HG03521 (cell line): ENCODE data around the gene AURKA.
"Not testable (repeated sequence)": the region's sequence is repeated elsewhere in the genome, so short reads cannot be mapped to it uniquely, and the experiment has no call there.

Experiments
- ATAC-seq: cut with Tn5 transposase; IDR thresholded peaks from one replicate; pipeline ENCODE4 v1.9.1; 2021; ENCODE audit warnings: mild to moderate bottlenecking, moderate library complexity; ENCODE audit not compliant: unreplicated experiment

The AURKA gene

DNA sequence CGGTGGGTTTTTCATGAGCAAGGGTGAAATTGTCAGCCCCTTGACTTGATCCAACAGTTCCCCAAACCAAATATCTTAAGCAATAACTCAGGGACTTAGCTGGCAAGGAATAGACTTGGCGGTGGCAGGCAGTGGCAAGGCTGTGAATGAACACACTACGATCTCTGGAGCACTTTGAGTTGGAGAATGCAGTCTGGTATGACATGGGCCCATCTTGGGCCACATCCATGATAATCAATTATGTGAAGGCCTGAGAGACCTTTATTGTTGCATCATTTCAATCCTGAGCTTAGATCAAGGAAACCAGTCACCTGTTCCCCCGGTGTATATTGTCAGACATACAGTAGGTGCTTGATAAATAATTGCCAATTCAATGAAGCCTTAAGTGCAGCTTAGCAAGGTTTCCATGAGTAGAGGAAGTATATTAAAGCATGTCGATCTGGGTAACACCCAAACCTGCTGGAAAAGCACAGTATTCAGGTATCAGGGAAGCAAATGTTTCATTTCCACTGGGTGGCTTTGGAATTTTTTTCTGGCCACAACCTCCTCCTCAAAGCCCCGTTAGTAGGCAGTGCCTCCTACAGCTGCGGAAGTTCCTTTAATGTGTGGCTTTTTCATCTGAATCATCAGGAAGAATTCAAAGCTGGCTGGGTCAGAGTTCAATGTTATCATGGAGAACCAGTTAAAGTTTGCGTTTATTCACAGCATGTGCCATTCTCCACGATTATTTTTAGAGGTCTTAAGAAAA is 30.2 kb upstream of the AURKA start:
- ATAC-seq, result no peak

DNA sequence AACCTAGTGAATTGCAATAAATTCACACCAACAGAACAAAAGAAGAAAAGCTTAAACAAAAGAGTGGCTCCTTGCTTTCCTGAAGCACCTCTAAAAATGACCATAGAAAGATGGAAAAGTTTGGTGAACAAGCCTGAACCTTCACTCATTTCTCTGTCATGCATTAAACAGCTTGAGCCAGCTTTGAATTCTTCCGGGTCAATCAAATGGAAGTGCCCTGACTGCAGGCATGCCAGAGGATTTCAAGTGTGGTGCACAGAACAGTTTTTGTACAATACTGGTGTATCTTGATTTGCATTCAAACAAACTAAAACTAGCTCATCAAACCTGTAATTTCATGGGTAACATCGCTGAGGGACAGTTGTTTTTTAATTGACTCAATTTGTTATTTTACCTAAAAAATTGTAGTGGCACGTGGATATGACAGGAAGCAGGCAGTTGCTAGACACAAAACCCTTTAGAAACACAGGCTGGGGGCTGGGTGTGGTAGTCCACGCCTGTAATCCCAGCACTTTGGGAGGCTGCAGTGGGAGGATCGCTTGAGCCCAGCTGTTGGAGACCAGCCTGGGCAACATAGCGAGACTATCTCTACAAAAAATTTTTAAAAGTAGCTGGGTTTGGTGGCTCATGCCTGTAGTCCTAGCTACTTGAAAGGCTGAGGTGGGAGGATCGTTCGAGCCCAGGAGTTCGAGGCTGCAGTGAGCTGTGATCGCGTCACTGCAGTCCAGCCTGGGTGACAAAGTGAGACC is 29.1 kb upstream of the AURKA start:
- ATAC-seq, result no peak

DNA sequence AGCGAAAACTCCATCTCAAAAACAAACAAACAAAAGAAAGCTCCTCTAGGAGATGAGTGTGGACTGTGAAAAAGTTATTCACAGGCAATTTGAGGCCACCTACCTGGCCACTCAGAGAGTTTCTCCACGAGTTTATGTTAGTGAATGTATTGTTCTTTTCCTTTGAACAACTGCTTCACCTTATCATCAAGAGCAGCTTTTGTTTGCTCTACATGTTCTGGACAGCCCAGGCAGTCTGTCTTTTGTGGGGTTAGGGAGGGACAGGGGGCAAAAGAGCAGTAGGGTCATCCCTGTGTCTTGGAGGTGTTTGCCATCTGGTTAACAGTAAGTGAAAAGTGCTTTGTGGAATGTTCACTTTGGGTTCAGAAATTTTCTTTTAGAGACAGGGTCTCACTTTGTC is 28.0 kb upstream of the AURKA start:
- ATAC-seq, result no peak

DNA sequence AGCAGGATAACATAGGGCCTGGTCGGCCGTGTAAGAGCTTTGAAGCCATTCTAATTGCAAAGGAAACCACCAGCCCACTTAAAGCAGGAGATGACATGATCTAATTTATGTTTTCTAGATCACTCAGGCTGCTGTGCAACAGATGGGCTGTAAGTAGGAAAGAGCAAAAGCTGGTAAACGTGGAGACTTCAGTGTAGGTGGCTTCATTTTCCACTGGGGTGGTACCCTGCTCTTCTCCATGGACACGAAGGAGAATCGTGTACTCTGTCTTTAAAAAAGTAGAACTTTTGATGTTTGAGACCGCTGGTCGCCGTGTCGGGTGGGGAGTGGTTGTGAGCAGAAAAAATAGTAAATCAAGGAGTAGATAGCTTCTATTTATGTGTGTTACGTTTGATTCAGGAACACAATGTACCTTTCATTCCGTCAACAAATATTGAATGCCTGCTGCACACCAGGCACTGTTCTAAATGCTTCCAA is 26.4 kb upstream of the AURKA start:
- no peak for ATAC-seq

DNA sequence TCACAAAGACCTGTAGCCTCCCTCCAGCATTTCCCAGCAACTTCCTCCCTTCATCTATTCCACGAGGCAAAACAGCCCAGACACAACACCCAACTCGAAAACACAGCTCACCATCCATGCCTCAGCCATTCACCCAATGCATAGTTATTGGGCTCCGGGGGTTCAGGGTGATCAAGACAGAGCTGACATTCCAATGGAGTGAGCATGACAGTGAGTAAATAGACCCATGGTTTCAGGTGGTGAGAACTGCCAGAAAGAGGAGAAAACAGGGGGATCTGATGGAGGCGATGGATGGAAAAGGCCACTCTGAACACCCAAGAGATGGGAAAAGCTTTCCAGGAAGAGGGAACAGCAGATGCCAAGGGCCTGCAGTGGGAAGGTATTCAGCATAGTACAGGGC is 25.9 kb upstream of the AURKA start:
- no peak for ATAC-seq

DNA sequence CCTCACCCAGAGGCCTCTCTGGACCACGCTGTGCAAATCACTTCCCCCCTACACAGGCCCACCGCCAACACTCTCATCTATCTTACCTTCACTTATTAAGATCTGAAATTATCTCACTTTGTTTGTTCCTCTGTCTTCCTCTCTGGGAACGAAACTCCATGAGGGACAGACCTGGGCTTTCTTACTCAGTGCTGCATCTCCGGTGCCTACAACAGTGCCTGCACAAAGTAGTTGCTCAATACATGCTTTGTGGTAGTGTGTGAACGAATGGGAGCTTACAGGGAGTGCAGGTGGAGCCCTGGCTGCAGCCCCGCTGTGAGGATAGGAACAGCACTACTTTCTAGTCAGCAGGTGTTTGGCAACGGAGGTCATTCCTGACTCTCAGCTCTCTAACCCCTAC is 25.4 kb upstream of the AURKA start:
- no peak for ATAC-seq

DNA sequence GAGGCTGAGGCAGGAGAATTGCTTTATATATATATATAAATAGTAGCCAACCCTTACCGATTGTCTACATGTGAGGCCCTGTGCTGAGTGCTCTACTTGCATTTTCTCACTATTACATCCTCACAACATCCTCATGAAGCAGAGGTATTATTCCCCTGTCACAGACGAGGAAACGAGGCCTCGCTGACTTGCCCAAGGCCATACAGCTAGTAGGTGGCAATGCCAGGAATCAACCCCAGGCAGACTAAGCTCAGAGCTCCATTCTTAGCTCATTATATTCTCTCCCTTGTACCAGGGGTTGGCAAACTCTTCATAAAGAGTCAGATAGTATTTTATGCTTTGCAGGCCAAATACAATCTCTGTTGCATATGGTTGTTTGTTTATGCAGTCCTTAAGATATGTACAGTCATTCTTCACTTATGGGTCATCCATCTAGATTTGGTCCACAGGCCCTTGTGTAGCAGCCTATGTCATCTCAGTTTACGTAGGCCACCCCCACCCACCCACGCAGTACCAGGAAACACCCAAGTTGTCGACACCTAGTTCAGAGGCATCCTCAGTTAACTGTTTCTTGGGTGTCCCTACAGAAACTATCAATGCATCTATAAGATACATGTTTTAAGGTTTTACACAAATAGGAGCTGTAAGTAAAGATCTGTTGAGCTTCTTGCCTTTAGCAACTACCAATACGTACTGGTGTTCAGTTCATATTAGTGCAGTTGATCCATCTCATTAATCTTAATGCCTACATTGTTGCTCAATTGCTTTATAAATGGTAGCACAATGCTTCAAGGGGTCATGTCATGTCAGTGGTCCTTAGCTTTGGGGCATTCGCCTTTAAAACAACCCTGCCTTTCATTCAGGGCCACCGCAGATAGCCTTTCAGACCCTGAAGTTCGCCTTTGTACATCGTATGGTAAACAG is 23.1 kb upstream of the AURKA start:
- no peak for ATAC-seq

DNA sequence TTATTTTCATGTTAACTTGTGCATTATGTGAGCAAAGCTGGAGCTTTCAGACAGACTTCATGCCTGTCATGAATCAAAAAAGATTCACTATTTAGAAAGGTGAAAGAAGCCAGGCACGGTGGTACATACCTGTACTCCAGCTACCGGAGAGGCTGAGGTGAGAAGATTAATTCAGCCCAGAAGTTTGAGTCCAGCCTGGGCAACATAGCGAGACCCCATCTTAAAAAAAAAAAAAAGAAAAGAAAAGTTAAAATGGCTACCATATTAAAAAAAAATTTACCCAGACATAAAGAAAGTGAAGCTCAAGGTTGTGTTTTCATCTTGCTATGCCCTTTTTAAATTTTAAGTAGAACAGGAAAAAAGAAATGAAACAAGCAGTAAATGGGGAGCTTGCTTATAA is 20.9 kb upstream of the AURKA start:
- ATAC-seq, result no peak

DNA sequence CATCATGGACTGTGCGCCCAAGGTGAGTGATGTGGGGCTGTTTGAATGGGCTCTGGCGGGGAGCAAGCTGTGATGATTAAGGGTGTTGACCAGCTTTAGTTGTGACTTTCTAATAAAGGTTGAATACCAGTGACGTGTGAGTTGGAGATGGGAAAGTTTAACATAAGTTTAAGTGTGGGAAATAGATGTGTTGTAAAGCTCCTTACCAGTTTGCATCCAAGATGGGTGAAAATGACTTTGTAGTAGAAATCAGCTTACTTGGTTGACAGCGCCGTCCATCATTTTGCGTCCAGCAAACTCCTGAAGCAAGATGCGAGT is 20.4 kb upstream of the AURKA start:
- ATAC-seq, result no peak

DNA sequence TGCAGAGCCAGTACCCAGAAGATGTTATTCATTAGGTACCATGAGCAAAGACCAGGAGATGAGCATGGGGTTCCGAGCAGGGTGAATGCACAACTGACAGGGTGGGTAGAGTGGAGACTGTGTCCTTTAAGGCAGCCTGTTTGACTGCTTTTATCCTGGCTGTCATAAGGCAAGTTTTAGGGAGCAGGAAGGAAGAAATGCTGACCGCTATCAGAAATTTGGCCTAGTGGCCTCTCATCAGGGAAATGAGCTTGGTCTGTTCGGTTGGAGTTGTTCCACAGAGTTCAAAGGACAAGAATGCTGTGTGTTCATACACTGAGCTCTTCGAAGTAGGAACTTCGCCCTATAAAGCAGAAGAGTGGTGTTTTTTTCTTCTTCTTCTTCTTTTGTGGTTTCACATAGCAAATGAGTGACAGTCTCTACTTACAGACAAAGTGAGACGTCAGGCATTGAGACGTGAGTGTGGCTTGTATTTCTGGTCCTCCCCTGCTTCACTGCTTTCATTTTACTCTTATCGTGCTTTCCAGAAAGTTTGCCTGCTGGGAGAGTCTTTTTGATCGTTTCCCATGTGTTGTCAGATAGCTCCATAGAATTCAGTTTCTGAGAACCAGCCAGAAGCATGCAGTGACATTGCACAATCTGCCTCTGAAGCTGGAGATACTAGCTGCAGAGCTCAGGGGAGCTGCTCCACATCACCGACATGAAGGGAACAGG is 19.9 kb upstream of the AURKA start, which contains the start of gene CASS4:
Gene CASS4, plus strand, starts transcription at position 502 of the 714 bp plus-strand sequence. Its CDS starts 199 bp downstream, at position 701.
- ATAC-seq, result no peak

DNA sequence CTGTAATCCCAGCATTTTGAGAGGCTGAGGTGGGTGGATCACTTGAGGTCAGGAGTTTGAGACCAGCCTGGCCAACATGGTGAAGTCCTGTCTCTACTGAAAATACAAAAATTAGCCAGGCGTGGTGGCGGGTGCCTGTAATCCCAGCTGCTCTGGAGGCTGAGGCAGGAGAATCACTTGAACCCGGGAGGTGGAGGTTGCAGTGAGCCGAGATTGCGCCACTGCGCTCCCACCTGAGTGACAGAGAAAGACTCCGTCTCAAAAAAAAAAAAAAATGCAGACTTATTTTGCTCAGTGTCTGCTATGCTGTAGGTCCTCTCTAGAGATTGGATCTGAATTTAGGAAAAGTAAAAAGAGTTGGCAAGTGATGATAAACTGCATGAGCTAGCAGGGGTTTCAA is 19.3 kb upstream of the AURKA start:
- not testable (repeated sequence) for ATAC-seq

DNA sequence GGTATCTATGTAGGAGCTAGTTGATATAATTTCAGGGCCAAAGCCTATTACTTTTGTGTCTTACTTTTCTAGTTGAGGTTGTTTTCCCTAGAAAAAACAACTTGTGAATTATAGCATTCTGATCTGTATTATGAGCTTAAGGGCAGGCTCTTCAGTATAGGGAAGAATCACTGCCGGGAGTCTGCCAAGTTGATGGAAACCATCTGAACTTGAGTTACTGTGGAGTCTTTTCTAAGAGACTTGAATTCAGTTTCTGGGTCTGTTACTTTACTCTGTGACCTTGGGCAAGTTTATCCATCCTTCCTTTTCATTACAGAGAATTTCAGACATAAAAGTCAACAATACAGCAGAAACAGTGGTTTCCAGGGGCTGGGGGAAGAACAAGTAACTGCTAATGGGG is 17.9 kb upstream of the AURKA start:
- ATAC-seq, result no peak

DNA sequence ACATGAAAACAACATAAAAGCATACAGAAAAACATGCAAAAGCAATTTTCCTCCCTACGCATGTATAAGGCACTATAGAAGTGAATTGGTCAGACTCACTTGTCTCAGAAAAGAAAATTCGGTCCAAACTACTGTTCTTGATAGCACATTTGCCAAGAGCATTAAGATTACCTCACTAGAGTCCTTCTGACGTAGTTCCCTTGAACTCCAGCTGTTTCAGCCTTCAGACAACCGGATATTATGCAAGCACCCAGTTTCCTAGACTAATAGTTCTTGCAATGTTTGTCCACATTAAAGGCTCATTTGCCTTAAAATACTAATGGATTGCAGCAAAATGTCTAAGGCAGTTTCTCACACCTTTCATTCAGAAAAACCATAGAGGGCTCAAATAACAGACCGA is 17.5 kb upstream of the AURKA start:
- no peak for ATAC-seq

DNA sequence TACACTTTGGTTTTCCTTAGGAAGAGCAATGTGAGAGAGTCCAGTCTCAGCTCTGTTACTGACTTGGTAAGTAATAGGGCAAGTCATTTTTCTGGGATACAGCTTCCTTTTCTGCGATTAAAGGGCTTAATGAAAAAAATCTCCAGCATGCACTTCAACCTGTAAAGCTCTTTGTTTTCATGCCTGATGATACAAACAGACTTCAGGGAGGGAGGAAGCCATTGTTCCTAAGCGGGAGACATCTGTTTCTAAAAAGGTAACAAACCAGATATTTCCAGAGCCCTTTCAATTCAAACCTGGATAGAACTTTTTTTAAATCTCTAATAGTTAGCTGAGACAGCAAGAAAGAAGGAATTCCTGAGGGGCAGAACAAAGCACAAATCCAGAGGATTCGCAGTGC is 14.9 kb upstream of the AURKA start:
- no peak for ATAC-seq

DNA sequence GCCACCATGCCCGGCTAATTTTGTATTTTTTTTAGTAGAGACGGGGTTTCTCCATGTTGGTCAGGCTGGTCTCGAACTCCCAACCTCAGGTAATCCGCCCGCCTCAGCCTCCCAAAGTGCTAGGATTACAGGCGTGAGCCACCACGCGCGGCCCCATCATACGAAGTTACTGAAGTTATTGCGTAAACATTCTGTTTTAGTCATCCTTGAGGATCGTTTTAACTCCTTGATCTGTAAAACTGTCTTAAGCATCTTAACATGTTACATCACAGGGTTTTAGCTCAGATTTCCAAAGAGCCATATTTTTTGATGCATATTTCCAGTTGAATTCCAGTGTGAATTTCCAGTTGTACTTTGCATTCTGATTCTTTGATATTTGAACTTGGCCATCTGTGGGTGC is 13.3 kb upstream of the AURKA start:
- ATAC-seq, result not testable (repeated sequence)

DNA sequence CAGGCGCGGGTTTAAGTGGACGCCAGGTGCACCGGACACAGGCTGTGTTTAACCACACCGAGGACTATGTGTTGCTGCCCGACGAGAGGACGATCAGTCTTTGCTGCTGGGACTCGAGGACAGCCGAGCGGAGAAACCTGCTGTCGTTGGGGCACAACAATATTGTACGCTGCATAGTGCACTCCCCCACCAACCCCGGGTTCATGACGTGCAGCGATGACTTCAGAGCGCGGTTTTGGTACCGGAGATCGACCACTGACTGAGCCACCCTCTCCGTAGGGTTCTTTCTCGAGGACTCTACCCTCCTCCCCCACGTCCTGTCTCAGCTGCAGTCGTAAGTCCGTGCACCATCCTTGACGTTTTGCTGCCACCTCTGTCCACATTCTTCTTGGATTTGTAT is 11.4 kb upstream of the AURKA start:
- ATAC-seq, result no peak

DNA sequence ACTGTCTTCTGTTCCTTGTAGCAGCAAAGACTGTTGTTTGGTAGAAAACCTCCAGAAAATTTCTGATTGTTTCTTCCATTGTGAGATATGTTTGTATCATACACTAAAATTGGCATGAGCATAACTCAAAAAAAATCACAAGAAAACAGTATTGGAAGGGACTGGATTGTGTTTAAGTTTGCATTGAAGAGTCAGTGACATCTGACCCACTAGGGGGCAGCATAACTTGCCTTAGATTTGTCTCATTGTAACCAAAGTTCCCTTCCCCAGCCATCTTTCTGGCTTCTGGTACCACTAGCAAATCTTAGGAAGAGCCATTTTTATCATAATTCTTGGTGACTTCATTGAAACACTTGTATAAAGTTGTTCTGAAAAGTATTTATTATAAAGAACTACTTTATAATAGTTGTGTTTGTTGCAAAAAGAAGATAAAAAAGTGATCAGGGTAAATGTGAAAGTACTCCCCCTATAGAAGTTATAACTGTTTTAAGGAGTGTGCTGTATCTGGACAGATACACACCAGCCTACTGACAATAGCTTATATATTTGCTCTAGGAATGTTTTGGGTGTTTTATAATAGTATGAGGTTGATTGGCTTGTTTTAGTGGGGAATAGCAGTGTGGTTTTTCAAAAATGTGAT is 8.1 kb upstream of the AURKA start:
- ATAC-seq, result no peak

DNA sequence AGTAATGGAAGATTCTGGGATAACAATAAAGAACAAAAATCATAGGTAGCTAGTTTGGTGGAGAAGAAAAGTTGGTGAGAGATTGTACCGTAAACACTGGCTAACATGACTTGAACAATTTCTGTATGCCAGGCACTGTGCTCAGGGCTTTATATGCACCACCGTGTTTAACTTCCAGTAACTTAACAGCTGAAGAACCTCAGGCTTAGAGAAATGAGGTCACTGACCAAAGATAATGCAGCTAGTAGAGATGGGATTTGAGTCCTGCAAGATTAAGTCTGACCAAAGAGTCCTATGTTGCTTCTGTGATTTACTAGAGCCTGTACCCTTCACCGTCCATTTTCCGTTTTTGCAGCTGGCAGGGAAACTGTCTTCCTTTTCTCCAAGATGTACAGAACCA is 3.2 kb upstream of the AURKA start:
- no peak for ATAC-seq

DNA sequence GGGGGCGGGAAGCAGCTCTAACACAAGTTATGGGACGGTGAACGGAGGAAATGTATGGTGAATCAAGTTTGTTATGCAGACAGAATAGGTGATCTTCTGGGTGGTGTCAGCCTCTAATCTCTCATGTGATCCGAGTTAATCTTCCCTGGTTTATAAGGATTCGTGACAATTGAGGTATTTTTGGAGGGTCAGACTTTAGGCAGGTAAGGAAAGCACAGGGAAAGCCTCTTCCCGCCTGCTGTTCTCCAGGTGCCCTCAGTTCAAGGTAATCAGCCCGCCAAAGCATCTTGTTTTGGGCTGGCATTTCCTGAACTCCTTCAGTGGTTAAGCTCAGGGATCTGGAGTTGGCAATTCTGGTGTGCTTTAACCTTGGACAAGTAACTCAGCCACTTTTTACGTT is 1.6 kb upstream of the AURKA start:
- ATAC-seq, result no peak

DNA sequence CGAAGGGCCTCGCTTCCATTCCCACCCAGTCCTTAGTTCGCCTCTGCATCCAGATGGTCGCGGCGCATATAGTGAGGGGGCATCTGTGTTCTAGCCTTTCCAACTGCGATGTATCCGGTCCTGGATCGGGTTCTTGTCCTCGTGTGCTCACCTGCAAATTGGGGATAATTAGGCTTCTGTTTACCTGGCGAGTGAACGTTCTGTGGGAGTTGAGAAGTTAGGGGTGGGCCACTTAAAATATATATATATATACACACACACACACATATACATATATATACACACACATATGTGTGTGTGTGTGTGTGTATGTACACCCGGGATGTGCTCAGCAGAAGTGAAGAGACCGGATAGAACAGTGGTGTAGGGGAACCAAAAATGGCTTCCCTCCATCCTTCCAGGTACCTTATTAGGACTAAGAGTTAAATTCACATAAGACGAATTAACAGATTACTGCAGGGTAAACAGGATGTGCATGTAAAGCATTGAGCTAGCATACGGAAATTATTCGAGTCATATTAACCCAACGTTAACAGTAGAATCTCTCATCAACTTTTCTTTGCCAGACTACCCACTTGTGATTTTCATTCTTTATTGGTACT is 967 bp upstream of the AURKA start:
- no peak for ATAC-seq
